Measurements from ENCODE around the gene MRPL27.

DNA sequence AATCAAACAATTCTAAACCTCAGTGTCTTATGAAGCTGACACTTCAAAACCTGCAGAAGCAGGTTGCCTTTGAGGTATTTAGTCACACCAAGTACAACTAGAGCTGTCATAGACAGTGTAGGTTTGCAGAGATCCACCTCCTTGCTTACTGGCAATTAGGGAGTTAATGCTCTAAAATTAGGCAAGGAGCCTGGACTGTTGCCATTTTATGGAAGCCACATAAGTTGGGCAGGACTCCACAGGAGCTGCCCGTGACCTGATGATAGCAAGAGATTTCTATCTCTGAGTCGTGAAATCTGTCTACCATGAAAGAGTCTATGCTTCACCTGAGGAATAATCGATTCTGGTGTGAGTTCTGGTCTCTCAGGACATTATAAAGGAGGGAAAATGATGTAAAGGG is 8.9 kb upstream of the MRPL27 start:
- no peak for TF ChIP-seq POLR2A (IDR thresholded peaks at IDR 0.05)
- TF ChIP-seq, protein P1, sequence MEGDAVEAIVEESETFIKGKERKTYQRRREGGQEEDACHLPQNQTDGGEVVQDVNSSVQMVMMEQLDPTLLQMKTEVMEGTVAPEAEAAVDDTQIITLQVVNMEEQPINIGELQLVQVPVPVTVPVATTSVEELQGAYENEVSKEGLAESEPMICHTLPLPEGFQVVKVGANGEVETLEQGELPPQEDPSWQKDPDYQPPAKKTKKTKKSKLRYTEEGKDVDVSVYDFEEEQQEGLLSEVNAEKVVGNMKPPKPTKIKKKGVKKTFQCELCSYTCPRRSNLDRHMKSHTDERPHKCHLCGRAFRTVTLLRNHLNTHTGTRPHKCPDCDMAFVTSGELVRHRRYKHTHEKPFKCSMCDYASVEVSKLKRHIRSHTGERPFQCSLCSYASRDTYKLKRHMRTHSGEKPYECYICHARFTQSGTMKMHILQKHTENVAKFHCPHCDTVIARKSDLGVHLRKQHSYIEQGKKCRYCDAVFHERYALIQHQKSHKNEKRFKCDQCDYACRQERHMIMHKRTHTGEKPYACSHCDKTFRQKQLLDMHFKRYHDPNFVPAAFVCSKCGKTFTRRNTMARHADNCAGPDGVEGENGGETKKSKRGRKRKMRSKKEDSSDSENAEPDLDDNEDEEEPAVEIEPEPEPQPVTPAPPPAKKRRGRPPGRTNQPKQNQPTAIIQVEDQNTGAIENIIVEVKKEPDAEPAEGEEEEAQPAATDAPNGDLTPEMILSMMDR (IDR thresholded peaks at IDR 0.05) = no peak
